GM12872 (cell line): ENCODE measurements around the gene ANKFN1.

Experiments
- TF ChIP-seq, protein P1 (sequence below): IDR thresholded peaks from 3 replicates; pipeline ENCODE4 v1.5.1; 2011; ENCODE audit warnings: low read depth, mild to moderate bottlenecking, low read length, moderate library complexity; ENCODE audit not compliant: insufficient read depth

ANKFN1 gene

DNA sequence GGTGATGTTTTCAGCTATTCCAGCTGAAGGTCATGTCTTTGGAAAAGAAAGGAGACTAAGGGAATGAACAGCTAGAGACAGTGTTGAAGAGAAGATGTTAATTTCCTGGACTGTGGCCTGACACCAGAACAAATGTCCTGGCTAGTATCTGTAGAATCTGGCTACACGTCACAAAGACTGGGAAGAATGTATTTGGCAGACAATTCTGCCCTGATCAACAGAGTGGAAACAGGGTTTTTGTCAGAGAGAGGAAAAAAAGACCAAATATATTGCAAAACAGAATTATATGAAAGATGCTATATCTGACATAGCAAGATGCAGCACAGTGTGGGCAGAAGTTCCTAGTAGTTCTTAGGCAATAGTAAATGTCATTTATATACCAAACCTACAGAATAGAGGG, 17.0 kb upstream of the ANKFN1 start:
- TF ChIP-seq, protein P1, sequence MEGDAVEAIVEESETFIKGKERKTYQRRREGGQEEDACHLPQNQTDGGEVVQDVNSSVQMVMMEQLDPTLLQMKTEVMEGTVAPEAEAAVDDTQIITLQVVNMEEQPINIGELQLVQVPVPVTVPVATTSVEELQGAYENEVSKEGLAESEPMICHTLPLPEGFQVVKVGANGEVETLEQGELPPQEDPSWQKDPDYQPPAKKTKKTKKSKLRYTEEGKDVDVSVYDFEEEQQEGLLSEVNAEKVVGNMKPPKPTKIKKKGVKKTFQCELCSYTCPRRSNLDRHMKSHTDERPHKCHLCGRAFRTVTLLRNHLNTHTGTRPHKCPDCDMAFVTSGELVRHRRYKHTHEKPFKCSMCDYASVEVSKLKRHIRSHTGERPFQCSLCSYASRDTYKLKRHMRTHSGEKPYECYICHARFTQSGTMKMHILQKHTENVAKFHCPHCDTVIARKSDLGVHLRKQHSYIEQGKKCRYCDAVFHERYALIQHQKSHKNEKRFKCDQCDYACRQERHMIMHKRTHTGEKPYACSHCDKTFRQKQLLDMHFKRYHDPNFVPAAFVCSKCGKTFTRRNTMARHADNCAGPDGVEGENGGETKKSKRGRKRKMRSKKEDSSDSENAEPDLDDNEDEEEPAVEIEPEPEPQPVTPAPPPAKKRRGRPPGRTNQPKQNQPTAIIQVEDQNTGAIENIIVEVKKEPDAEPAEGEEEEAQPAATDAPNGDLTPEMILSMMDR, result no peak

DNA sequence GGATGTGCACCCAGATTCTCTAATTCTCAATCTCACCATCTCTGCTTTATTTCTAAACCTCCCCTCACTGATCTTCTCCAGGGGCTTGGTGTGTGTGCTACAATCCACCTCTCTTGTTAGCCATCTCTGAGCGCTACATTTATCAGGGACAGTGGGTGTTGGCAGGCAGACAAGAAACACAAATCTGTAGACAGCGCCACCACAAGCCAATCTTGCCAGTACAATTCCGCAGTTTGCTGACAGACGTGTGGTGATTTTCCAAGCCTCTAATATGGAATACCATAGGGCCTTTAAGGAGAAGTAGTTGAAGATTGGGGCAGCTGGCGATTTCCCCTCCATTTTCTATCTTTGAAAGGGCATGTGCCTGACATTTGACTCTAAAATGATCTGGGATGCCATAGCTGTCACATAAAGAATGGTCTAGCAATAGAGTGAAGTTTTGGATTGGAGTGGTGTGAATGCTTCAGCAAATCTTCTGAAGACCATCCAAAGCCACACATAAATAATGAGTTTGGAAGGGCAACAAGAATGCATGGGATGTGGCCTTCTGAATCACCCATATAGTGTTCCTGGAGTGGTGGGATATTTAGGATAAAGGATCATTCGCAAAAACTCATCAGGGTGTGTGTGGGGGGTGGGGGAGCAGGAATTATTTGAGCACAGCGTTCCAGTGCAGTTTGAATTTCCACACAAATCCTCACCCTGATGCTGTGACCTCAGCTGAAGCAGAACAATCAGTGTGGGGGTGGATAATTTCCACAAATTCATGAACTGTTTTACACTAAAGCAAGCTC, 12.0 kb upstream of the ANKFN1 start:
- TF ChIP-seq, protein P1, result no peak

DNA sequence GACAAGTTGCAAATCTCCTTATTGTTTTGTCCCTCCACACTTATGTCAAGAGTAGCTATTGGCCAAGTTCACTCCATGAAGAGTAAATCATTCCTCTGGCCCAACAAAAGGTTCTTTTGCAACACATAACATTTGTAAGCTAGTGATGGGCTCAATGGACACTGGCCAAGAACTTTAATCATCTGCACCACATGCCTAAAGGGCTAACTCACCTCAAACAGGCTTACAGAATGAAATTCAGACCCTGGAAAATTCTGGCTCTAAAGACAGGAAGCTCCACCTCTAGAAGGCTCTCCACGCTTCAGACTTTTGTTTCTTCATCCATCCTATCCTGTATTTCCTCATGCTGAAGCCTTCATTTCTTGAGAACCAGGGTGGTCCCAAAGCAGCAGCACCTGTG, 10.9 kb upstream of the ANKFN1 start:
- TF ChIP-seq, protein P1, result no peak

DNA sequence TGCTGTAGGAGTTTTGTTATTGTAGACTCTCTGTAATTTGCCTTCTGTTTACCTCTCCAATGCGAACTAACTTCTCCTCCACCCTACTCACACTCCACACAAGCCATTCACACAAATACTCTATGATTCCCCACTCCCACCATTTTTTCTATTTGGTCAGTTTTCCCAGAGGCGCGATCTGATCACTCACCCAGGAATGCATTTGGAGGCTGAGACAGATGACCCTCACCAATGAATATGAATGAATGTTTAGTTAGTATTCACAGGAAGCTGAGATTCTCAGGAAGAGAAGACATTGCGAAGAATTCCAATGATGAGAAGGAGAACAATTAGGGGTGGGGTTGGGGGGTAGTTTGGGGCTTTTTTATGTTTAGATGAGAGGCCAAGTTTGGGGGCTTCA, 10.5 kb upstream of the ANKFN1 start:
- TF ChIP-seq, protein P1, result no peak

DNA sequence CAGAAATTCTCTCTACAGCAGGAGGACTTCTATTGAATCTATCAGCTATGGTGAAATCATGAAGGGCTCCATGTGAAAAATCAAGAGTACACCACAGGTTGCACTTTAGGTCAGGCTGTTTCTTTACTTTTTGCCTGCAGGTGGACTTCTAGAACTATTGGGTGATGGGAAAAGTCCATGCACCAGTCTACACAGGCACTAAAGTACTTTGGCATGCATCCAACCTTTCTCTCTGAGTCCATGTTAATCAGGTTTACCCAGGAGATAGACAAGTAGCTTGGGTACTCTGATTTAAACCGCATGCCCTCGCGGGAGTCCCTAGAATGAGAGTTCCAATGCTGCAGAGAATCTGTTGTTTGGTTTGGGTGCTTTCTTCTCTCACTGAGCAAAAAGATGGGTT, 9.1 kb upstream of the ANKFN1 start:
- TF ChIP-seq, protein P1, result no peak

DNA sequence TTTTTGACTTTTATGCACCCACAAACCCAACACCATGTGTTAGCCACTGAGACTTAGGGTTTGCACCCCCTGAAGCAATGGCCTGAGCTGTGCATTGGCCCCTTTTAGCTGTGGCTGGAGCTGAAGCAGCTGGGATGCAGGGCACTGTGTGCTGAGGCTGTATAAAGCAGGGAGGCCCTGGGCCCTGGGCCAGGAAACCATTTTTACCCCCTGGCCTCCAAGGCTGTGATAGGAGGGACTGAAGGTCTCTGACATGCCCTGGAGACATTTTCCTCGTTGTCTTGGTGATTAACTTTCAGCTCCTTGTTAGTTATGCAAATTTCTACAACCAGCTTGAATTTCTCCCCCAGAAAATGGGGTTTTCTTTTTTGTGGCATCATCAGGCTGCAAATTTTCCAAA, 6.7 kb upstream of the ANKFN1 start:
- TF ChIP-seq, protein P1, result no peak

DNA sequence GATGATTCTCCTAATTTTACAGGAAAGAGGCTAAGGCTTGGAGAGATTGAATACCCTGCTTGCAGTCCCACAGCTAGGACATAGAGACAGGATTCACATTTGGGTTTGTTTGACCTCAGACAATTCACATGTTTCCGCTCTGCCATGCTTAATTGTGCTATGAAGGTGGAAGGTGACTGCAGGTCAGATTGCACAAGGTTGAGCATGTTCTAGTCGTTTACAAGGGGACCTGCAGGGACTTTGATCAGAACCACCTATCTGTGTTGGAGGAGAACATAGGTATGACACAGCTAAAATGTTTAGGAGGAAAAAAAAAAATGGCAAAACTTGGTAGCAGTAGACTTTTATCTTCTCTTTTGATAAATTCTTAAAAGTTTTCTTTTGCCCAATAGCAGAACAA, 4.9 kb upstream of the ANKFN1 start:
- TF ChIP-seq, protein P1, result no peak
